Brain microvascular endothelial cell (primary cell): ENCODE data around the gene MDP1.

Experiments
- DNase-seq: peaks from one replicate; pipeline ENCODE4 v3.0.0-alpha.2; 2020
- H3K27ac ChIP-seq: fragments of 250-450 bp; sonication (Bioruptor Pico); 2 replicates; pipeline ENCODE4 v1.5.1; 2020; ENCODE audit warnings: mild to moderate bottlenecking, moderate library complexity
- H3K27me3 ChIP-seq: fragments of 250-450 bp; sonication (Bioruptor Pico); replicated peaks from 2 replicates; pipeline ENCODE4 v1.5.1; 2020; ENCODE audit warnings: mild to moderate bottlenecking
- H3K36me3 ChIP-seq: fragments of 250-450 bp; sonication (Bioruptor Pico); replicated peaks from 2 replicates; pipeline ENCODE4 v1.5.1; 2020; ENCODE audit warnings: mild to moderate bottlenecking
- H3K4me3 ChIP-seq: 2 replicates; pipeline ENCODE4 v1.5.1; 2011; ENCODE audit warnings: low read depth, mild to moderate bottlenecking, control low read depth, low read length, moderate library complexity
- CTCF ChIP-seq: IDR thresholded peaks from 2 replicates; pipeline ENCODE4 v1.5.1; 2011; ENCODE audit warnings: low read depth, mild to moderate bottlenecking, moderate library complexity, low read length, control low read depth, inconsistent platforms; ENCODE audit errors: missing control alignments
- in situ Hi-C: cut with HindIII; loops from 2 replicates; pipeline ENCODE4 v1.10.0; 2017; ENCODE audit warnings: low sequenced_read_pairs, low pct_ligation_motif_present

The MDP1 gene

DNA sequence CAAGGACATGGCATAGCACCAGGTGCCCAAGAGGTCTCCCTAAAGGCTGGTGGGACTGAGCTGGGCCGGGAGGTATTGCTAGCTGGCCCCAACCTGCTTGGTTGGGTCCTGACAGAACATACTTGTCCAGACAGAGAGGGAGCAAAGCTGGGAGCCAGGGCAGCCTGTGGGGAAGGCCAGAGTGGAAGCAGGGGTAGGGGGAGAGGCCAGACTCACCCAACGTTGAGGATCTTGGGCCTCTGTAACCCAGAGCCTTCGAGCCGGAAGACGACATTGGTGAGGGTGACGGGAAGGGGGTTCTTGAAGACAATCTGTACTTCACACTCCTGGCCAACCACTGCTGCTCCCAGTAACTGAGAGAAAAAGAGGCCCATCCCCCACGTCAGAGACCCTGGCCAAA lies 38.1 kb upstream of the MDP1 start:
- H3K36me3 ChIP-seq, result no peaks in the 10 kb centered on the region
- no peak overlapping the region for H3K27ac ChIP-seq
- no peak overlapping the region for H3K4me3 ChIP-seq
- no peak for TF ChIP-seq CTCF
- no peaks in the 10 kb centered on the region for H3K27me3 ChIP-seq
- DNase-seq, result no peak
- in situ Hi-C loops, result no loop called here

- Histone ChIP-seq H3K4me3 (no peak overlapping the region), H3K27ac (no peak overlapping the region), H3K27me3 (no peaks in the 10 kb centered on the region), H3K36me3 (no peaks in the 10 kb centered on the region)
- TF ChIP-seq CTCF, result no peak
- in situ Hi-C loops, result no loop called here
- no peak for DNase-seq
Measured at GRCh38 chr14:24252289-24253124, 36.6 kb upstream of the MDP1 start.

DNA sequence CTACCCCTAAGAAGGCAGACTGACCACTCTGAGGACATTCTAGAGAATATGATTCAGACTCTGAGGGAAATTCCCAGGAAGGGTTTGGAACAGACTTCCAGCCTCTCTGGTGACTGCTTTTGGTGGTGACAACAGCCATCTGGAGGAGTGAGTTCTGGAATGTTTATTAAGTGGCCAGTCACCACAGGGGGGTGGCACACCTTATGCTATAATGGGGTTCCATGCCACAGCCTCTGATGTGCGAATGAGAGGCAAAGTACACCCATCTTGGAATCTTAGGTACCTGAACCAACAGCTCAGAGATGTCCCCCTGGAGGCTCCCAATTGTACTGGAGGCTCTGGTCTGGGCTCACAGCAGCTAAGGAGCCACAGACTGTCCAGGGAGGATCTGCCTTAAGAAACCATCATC lies 36.0 kb upstream of the MDP1 start:
- H3K27me3 ChIP-seq, result no peaks in the 10 kb centered on the region
- in situ Hi-C loops, result no loop called here
- DNase-seq, result peak; percentile 33
- no peaks in the 10 kb centered on the region for H3K36me3 ChIP-seq
- TF ChIP-seq CTCF, result peak; percentile 18
- no peak overlapping the region for H3K4me3 ChIP-seq
- H3K27ac ChIP-seq, result no peak overlapping the region

- H3K36me3 ChIP-seq, result no peaks in the 10 kb centered on the region
- TF ChIP-seq CTCF, result no peak
- no peak for DNase-seq
- in situ Hi-C loops, result no loop called here
- H3K4me3 ChIP-seq, result no peak overlapping the region
- no peak overlapping the region for H3K27ac ChIP-seq
- H3K27me3 ChIP-seq, result no peaks in the 10 kb centered on the region
Measured at GRCh38 chr14:24250354-24250753, 34.5 kb upstream of the MDP1 start.

DNA sequence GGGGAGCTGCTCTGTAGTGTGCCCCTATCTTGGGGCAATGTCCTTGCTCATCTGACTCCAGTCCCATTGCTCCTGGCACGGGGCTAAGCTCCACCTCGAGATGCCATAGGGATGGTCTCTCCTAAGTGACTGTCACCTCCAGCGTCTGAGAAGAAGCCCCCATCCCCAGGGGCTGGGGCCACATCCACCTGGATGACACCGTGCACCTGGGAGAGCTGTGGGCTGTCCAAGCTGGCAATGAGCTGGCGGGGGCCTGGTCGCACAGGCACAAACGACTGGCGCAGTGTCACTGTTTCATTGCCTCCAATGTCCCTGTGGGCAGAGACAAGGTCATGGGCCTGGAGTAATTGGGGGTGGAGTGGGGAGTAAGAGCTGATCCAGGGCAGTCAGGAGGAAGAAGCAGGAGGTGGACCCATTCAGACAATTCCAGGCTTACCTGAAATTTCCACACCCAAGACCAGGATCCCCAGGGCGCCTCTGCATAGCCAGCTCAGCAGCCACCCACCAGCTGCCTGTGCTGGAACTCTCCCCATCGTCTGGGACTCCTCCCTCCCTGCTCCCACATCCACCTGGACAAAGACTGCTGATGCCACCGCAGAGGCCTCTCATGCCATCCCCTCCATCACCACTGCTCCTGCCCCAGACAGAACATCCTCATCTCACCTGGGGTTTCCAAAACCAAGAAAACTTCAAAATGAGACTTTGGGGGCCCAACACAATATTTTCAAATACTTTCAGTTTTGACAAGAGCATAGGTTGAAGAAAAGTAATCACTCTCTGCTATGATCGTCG lies 33.6 kb upstream of the MDP1 start:
- no peaks in the 10 kb centered on the region for H3K27me3 ChIP-seq
- no peak overlapping the region for H3K4me3 ChIP-seq
- no peaks in the 10 kb centered on the region for H3K36me3 ChIP-seq
- TF ChIP-seq CTCF, result no peak
- no peak overlapping the region for H3K27ac ChIP-seq
- in situ Hi-C loops, result loop anchor here (10.0 kb wide), 1 partner anchor 45 kb away; the partner anchor contains the start of genes DHRS1 and NOP9
- DNase-seq, result no peak
